ENCODE results near the gene RAD50. TPM values are rescaled to one million over a fixed set of nuclear protein-coding genes. Genes with fewer than 3 reads are reported as not detected.

RAD50 gene
- total and polyA plus RNA-seq, 2 of the 4 experiments (the other 2 are of a cell fraction), result 5.2 to 6.2 TPM

DNA sequence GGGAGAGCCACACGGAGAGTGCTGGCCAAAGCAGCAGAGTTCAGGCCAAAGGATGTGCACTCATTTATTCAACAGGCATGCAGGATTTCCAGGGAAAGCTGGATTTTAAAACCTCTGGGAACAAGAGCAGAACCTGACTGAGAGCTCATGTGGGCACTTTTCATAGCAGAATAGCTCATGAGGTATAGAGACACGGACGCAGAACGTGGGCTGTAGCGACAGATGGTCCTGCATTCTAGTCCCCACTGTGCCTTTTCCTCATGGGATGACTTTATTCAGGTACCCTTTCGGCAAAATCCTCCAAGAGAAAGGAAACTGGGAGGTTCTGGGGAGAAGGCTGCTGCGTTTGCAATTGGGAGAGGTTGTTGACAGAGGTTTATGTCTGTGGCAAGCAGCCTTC, 122.4 kb downstream of the RAD50 start:
- no peak for DNase-seq
- no TSS peak for BruUV-seq (replicated peaks)
- POLR2A ChIA-PET (ENCODE audit: unreplicated experiment), result no interaction called here

More for the DNA sequence above, 122.4 kb downstream of the RAD50 start:
- Histone ChIP-seq H2BK120ac (ENCODE audit: low read depth, low read length) (no peak overlapping the region), H2AK5ac (ENCODE audit: low read depth, low read length) (no peak overlapping the region), H3K4me1 (ENCODE audit: control insufficient read depth, insufficient read depth, low read length) (peaks cover 15% of the 10 kb centered on the region), H2BK20ac (ENCODE audit: low read depth, low read length) (no peak overlapping the region), H4K91ac (ENCODE audit: insufficient read depth, low read depth, low read length) (no peak overlapping the region), H2AFZ (replicated peaks; ENCODE audit: low read length, poor library complexity) (no peak overlapping the region), H3K23ac (ENCODE audit: low read depth, low read length) (no peak overlapping the region), H2AK9ac (replicated peaks; ENCODE audit: low read depth, low read length, poor library complexity) (no peak overlapping the region), H4K5ac (ENCODE audit: low read depth, low read length) (no peak overlapping the region), H3K56ac (ENCODE audit: extremely low read depth, insufficient read depth, low read length) (no peak overlapping the region), H3K4me3 (ENCODE audit: insufficient read depth, low read depth, low read length) (no peak overlapping the region), H3K27ac (ENCODE audit: insufficient read depth, low read length) (no peak overlapping the region), H3K4ac (ENCODE audit: low read depth, low read length) (no peak overlapping the region), H2BK15ac (ENCODE audit: low read depth, low read length) (no peak overlapping the region), H3K9me1 (ENCODE audit: insufficient read depth, low read length) (peaks cover 21% of the 10 kb centered on the region), H3K79me1 (ENCODE audit: low read depth in 1 of 2, low read length in 2 of 2) (no peaks in the 10 kb centered on the region), H3K36me3 (ENCODE audit: control insufficient read depth, insufficient read depth, low read length) (no peaks in the 10 kb centered on the region), H4K20me1 (ENCODE audit: insufficient read depth, low read length) (no peaks in the 10 kb centered on the region), H3K9ac (ENCODE audit: low read depth, low read length) (no peak overlapping the region), H3K4me2 (ENCODE audit: low read depth, low read length) (no peak overlapping the region), H3K27me3 (ENCODE audit: control insufficient read depth, insufficient read depth, low read length) (no peaks in the 10 kb centered on the region), H4K8ac (ENCODE audit: low read depth in 2 of 2, low read length in 2 of 2) (no peak overlapping the region), H2BK5ac (ENCODE audit: low read depth, low read length, poor library complexity, severe bottlenecking) (no peak overlapping the region), H3K18ac (ENCODE audit: low read depth, low read length) (no peak overlapping the region), H3K9me3 (ENCODE audit: control insufficient read depth, insufficient read depth, low read length) (no peaks in the 10 kb centered on the region), H3K14ac (replicated peaks; ENCODE audit: low read depth, low read length) (no peak overlapping the region)
- CTCF ChIA-PET, result no interaction called here
- no peak for ATAC-seq (ENCODE audit: low read depth)
- in situ Hi-C loops (cut with MboI; ENCODE audit: low sequenced_read_pairs), result no loop called here
- dilution Hi-C loops (cut with HindIII; ENCODE audit: low sequenced_read_pairs, unreplicated experiment), result no loop called here
- TF ChIP-seq CHD1 (IDR thresholded peaks at IDR 0.05; ENCODE audit: low read depth, low read length) (no peak), RAD21 (IDR thresholded peaks at IDR 0.05; ENCODE audit: low read length) (no peak), POLR2A (IDR thresholded peaks at IDR 0.05; ENCODE audit: low read depth, low read length) (no peak), CEBPB (IDR thresholded peaks at IDR 0.05; ENCODE audit: low read depth, low read length) (no peak), RCOR1 (IDR thresholded peaks at IDR 0.05; ENCODE audit: insufficient replicate concordance, low read length) (no peak), MAFK (IDR thresholded peaks at IDR 0.05; ENCODE audit: low read depth, low read length) (no peak), RFX5 (IDR thresholded peaks at IDR 0.05; ENCODE audit: low read depth, low read length) (no peak), MXI1 (IDR thresholded peaks at IDR 0.05; ENCODE audit: borderline replicate concordance, low read depth, low read length) (no peak)
- TF ChIP-seq, protein P1, sequence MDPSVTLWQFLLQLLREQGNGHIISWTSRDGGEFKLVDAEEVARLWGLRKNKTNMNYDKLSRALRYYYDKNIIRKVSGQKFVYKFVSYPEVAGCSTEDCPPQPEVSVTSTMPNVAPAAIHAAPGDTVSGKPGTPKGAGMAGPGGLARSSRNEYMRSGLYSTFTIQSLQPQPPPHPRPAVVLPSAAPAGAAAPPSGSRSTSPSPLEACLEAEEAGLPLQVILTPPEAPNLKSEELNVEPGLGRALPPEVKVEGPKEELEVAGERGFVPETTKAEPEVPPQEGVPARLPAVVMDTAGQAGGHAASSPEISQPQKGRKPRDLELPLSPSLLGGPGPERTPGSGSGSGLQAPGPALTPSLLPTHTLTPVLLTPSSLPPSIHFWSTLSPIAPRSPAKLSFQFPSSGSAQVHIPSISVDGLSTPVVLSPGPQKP (IDR thresholded peaks at IDR 0.05; ENCODE audit: borderline replicate concordance, low read depth, low read length), result no peak
- intact Hi-C loops (cut with micrococcal nuclease), result no loop called here
- WGBS, 2 experiments (ENCODE audit: extremely low coverage in 2 of 2, insufficient read length in 1 of 2), result 100% methylated on average over 1 of the region's 7 CpGs; no CpG with 5 or more reads in 1 of the 2 experiments

Data from IMR-90 (cell line).